ENCODE measurements around the gene HNRNPUL2. TPM values are rescaled to one million over a fixed set of nuclear protein-coding genes. Genes with fewer than 3 reads are reported as not detected.
A peak's percentile ranks its signal among the peaks of the same experiment; 100 is the strongest.

The HNRNPUL2 gene
- total and polyA plus RNA-seq, 10 of the 15 experiments (the other 5 are each of a cell fraction or from before 2014, with no cell fraction given): 1.6 to 72.2 (median 14.9) TPM

DNA sequence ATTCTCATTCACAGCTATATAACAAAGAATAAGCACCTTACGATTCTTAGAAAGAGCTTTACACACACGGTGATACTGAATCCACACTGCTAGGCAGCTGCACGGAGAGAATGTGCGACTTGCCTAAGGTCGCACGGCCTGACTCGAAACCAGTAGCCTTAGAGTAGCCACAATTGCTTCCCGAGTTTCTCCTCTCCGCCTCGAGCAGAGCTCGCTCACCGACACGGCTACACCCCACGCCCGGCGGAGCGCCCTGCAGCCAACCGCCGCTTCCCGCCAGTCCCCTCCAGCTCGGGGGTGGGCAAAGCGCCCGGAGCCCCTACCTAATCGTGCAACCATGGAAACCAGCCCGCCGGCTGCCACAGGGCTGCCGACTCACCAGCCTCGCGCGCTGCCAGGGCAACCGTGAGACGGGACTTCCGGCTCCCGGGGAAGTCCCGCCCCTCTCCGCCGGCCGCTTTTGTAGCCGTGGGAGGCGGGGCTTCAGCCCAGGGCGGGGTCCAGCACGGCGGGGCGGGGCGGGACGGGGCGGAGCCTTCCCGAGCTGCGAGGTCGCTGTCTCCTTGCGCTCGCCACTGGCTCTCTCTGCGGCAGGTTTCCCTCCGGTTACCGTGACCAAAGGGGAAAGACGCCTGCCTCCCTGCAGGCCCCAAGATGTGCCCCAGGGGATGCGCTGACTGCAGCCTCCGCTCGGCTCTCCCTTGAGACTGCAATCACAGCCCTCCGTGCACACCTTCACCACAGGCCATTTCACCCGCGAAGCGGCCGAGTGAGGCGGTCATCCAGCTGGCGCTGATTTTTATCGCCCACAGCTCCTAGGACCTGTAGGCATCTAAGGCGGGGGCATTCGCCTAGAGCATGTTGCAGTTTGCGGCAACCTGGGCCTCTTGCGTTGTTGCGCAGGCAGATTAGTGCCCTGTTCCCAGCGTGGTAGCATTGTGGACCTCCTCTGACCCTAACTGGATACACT lies 21.1 kb downstream of the HNRNPUL2 start (continued):
- TF ChIP-seq, protein P1, sequence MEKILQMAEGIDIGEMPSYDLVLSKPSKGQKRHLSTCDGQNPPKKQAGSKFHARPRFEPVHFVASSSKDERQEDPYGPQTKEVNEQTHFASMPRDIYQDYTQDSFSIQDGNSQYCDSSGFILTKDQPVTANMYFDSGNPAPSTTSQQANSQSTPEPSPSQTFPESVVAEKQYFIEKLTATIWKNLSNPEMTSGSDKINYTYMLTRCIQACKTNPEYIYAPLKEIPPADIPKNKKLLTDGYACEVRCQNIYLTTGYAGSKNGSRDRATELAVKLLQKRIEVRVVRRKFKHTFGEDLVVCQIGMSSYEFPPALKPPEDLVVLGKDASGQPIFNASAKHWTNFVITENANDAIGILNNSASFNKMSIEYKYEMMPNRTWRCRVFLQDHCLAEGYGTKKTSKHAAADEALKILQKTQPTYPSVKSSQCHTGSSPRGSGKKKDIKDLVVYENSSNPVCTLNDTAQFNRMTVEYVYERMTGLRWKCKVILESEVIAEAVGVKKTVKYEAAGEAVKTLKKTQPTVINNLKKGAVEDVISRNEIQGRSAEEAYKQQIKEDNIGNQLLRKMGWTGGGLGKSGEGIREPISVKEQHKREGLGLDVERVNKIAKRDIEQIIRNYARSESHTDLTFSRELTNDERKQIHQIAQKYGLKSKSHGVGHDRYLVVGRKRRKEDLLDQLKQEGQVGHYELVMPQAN (conservative IDR thresholded peaks at IDR 0.05): peak; percentile 95
- TF ChIP-seq GABPA (IDR thresholded peaks at IDR 0.05; ENCODE audit: low read depth): peak; percentile 82
- TF ChIP-seq NRF1 (conservative IDR thresholded peaks at IDR 0.05; ENCODE audit: low read depth, low read length): no peak
- no peak for TF ChIP-seq IRF4 (IDR thresholded peaks at IDR 0.05; ENCODE audit: low read depth, low read length)
- TF ChIP-seq SIX5 (IDR thresholded peaks at IDR 0.05; ENCODE audit: low read depth, low read length, severe bottlenecking): no peak
- no peak for TF ChIP-seq ZSCAN29 (IDR thresholded peaks at IDR 0.05)
- TF ChIP-seq SMC3 (IDR thresholded peaks at IDR 0.05; ENCODE audit: borderline replicate concordance, low read length): no peak
- TF ChIP-seq, protein P2, sequence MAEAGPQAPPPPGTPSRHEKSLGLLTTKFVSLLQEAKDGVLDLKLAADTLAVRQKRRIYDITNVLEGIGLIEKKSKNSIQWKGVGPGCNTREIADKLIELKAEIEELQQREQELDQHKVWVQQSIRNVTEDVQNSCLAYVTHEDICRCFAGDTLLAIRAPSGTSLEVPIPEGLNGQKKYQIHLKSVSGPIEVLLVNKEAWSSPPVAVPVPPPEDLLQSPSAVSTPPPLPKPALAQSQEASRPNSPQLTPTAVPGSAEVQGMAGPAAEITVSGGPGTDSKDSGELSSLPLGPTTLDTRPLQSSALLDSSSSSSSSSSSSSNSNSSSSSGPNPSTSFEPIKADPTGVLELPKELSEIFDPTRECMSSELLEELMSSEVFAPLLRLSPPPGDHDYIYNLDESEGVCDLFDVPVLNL (IDR thresholded peaks at IDR 0.05; ENCODE audit: low read depth, low read length): no peak
- TF ChIP-seq KDM1A (IDR thresholded peaks at IDR 0.05; ENCODE audit: borderline replicate concordance): no peak
- no peak for TF ChIP-seq HSF1 (IDR thresholded peaks at IDR 0.05; ENCODE audit: low read depth, low read length)
- no peak for TF ChIP-seq PRDM15 (CRISPR knock-in tag; IDR thresholded peaks at IDR 0.05)
- TF ChIP-seq, protein P3, sequence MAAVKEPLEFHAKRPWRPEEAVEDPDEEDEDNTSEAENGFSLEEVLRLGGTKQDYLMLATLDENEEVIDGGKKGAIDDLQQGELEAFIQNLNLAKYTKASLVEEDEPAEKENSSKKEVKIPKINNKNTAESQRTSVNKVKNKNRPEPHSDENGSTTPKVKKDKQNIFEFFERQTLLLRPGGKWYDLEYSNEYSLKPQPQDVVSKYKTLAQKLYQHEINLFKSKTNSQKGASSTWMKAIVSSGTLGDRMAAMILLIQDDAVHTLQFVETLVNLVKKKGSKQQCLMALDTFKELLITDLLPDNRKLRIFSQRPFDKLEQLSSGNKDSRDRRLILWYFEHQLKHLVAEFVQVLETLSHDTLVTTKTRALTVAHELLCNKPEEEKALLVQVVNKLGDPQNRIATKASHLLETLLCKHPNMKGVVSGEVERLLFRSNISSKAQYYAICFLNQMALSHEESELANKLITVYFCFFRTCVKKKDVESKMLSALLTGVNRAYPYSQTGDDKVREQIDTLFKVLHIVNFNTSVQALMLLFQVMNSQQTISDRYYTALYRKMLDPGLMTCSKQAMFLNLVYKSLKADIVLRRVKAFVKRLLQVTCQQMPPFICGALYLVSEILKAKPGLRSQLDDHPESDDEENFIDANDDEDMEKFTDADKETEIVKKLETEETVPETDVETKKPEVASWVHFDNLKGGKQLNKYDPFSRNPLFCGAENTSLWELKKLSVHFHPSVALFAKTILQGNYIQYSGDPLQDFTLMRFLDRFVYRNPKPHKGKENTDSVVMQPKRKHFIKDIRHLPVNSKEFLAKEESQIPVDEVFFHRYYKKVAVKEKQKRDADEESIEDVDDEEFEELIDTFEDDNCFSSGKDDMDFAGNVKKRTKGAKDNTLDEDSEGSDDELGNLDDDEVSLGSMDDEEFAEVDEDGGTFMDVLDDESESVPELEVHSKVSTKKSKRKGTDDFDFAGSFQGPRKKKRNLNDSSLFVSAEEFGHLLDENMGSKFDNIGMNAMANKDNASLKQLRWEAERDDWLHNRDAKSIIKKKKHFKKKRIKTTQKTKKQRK (IDR thresholded peaks at IDR 0.05; ENCODE audit: low read depth, low read length): no peak
- TF ChIP-seq POLR2AphosphoS2 (IDR thresholded peaks at IDR 0.05; ENCODE audit: low read depth, low read length): peak; percentile 75; the same call in 1 of the 2 replicates
- no peak for TF ChIP-seq CHD2 (IDR thresholded peaks at IDR 0.05; ENCODE audit: borderline replicate concordance, low read depth, low read length)
- TF ChIP-seq HDAC6 (IDR thresholded peaks at IDR 0.05; ENCODE audit: unreplicated experiment): no peak
- no peak for TF ChIP-seq IKZF2 (IDR thresholded peaks at IDR 0.05)
- TF ChIP-seq EED (IDR thresholded peaks at IDR 0.05; ENCODE audit: low read depth): 0 out of 2 replicates have a peak, but pooled peaks have one; percentile 4

All from GM12878 (cell line).